Effector CD8-positive, alpha-beta T cell (primary cell): Measurements from ENCODE around the gene SPTBN5.

Source experiments
- DNase-seq: peaks from one replicate; lab custom pipeline; 2025; lab: John Stamatoyannopoulos, UW

The SPTBN5 gene

GRCh38 chr15:41926185-41927056 lies 32.6 kb upstream of the SPTBN5 start:
- DNase-seq, result no peak

- no peak for DNase-seq
These were observed 31.3 kb upstream of the SPTBN5 start for GRCh38 chr15:41925086-41925608.

- DNase-seq, result no peak
These were observed 29.6 kb upstream of the SPTBN5 start for GRCh38 chr15:41923401-41923997.

- DNase-seq, result no peak
These were observed 28.5 kb upstream of the SPTBN5 start for GRCh38 chr15:41922353-41922752.

- DNase-seq, result no peak
These were observed 27.8 kb upstream of the SPTBN5 start for GRCh38 chr15:41921639-41922038.

- no peak for DNase-seq
These were observed 27.3 kb upstream of the SPTBN5 start for GRCh38 chr15:41921167-41921566.

- DNase-seq, result no peak
These were observed 26.2 kb upstream of the SPTBN5 start for GRCh38 chr15:41919954-41920538.

- no peak for DNase-seq
These were observed 25.5 kb upstream of the SPTBN5 start for GRCh38 chr15:41919201-41919820.

- DNase-seq, result no peak
These were observed 24.8 kb upstream of the SPTBN5 start for GRCh38 chr15:41918506-41919126.

- DNase-seq, result no peak
These were observed 24.0 kb upstream of the SPTBN5 start for GRCh38 chr15:41917767-41918430.

- no peak for DNase-seq
These were observed 21.6 kb upstream of the SPTBN5 start for GRCh38 chr15:41915255-41915994.

GRCh38 chr15:41914411-41914810 lies 20.6 kb upstream of the SPTBN5 start:
- no peak for DNase-seq

- no peak for DNase-seq
These were observed 19.4 kb upstream of the SPTBN5 start for GRCh38 chr15:41913256-41913655.

- no peak for DNase-seq
These were observed 18.0 kb upstream of the SPTBN5 start for GRCh38 chr15:41911691-41912345.

GRCh38 chr15:41908736-41909461 lies 15.0 kb upstream of the SPTBN5 start:
- DNase-seq, result no peak

GRCh38 chr15:41907141-41907540 lies 13.3 kb upstream of the SPTBN5 start:
- no peak for DNase-seq

- DNase-seq, result no peak
These were observed 12.8 kb upstream of the SPTBN5 start for GRCh38 chr15:41906608-41907007.

- DNase-seq, result no peak
These were observed 11.4 kb upstream of the SPTBN5 start for GRCh38 chr15:41905036-41905793.
